ENCODE measurements around the gene DEGS1. TPM values are rescaled to one million over a fixed set of nuclear protein-coding genes. Genes with fewer than 3 reads are reported as not detected.
A peak's percentile ranks its signal among the peaks of the same experiment; 100 is the strongest.

Gene DEGS1
- polyA plus RNA-seq = 10 to 100 TPM; 15.7 to 34.0 (median 24.8) TPM
- long read RNA-seq, donor 1 = 0 reads
- long read RNA-seq, donor 2, transcript DEGS1-201 (3 exons, 2,101 nt) = major isoform, 5 of 5 reads
- long read RNA-seq, donor 2, partial matches to known transcripts = 0 of 5 reads
- long read RNA-seq, donor 2, other reads (novel, unspliced or antisense) = 0 of 5 reads
- long read RNA-seq, donor 3, transcript DEGS1-201 (3 exons, 2,101 nt) = major isoform, 8 of 14 reads
- long read RNA-seq, donor 3, partial matches to known transcripts = 6 of 14 reads
- long read RNA-seq, donor 3, other reads (novel, unspliced or antisense) = 0 of 14 reads
- long read RNA-seq, donor 4 = 0 reads
- long read RNA-seq, donor 5 = 0 reads
- long read RNA-seq, donor 6, transcript DEGS1-201 (3 exons, 2,101 nt) = major isoform, 12 of 17 reads
- long read RNA-seq, donor 6, partial matches to known transcripts = 5 of 17 reads
- long read RNA-seq, donor 6, other reads (novel, unspliced or antisense) = 0 of 17 reads
- long read RNA-seq, donor 7 = 0 reads
- long read RNA-seq, donor 8, partial matches to known transcripts = 0 of 1 reads
- long read RNA-seq, donor 8, other reads (novel, unspliced or antisense) = 0 of 1 reads
- long read RNA-seq, donor 9, partial matches to known transcripts = 0 of 3 reads
- long read RNA-seq, donor 9, other reads (novel, unspliced or antisense) = 0 of 3 reads
- long read RNA-seq, donor 10, transcript DEGS1-201 (3 exons, 2,101 nt) = major isoform, 28 of 33 reads
- long read RNA-seq, donor 10, partial matches to known transcripts = 5 of 33 reads
- long read RNA-seq, donor 10, other reads (novel, unspliced or antisense) = 0 of 33 reads

- 0% methylated on average over 54 to 94 of the region's 94 CpGs for WGBS, 3 donors
- H3K4me3 ChIP-seq (ENCODE audit: low read depth in 1 of 3, low read length in 3 of 3) = peak within 1 kb of the TSS; percentile 75 to 93 (median 88)
- H3K27me3 ChIP-seq (ENCODE audit: control insufficient read depth in 3 of 3, insufficient read depth in 3 of 3, low read length in 3 of 3) = no peaks in the 10 kb centered on the region
- peak within 1 kb of the TSS; percentile 94 to 100 (median 98) for H3K27ac ChIP-seq (ENCODE audit: low read depth in 1 of 3, low read length in 2 of 3)
- H3K9me3 ChIP-seq (ENCODE audit: control insufficient read depth in 2 of 2, insufficient read depth in 1 of 2, low read depth in 1 of 2, low read length in 1 of 2) = peaks cover 0 to 2% of the 10 kb centered on the region in 2 donors
- FAIRE-seq = no peak
- DNase-seq = peak; percentile 77 to 93
- H3K36me3 ChIP-seq (ENCODE audit: control insufficient read depth in 3 of 3, insufficient read depth in 2 of 3, low read depth in 1 of 3, low read length in 3 of 3) = peaks cover 0 to 17% (median 0%) of the 10 kb centered on the region in 3 donors
- peaks cover 1 to 14% (median 3%) of the 10 kb centered on the region in 3 donors for H3K4me1 ChIP-seq (ENCODE audit: control insufficient read depth in 3 of 3, insufficient read depth in 2 of 3, low read depth in 1 of 3, low read length in 2 of 3)
Observed at GRCh38 chr1:224182866-224183590, at the start of gene DEGS1. Gene DEGS1 (plus strand): TSS chr1:224183240. CDS start chr1:224183337, 97 bp downstream.

- Histone ChIP-seq H3K36me3 (ENCODE audit: control insufficient read depth in 3 of 3, insufficient read depth in 2 of 3, low read depth in 1 of 3, low read length in 3 of 3) (peaks cover 3 to 32% (median 14%) of the 10 kb centered on the region in 3 donors), H3K27ac (ENCODE audit: low read depth in 1 of 3, low read length in 2 of 3) (no peak overlapping the region), H3K4me3 (ENCODE audit: low read depth in 1 of 3, low read length in 3 of 3) (no peak overlapping the region), H3K27me3 (ENCODE audit: control insufficient read depth in 3 of 3, insufficient read depth in 3 of 3, low read length in 3 of 3) (no peaks in the 10 kb centered on the region), H3K9me3 (ENCODE audit: control insufficient read depth in 2 of 2, insufficient read depth in 1 of 2, low read depth in 1 of 2, low read length in 1 of 2) (no peaks in the 10 kb centered on the region), H3K4me1 (ENCODE audit: control insufficient read depth in 3 of 3, insufficient read depth in 2 of 3, low read depth in 1 of 3, low read length in 2 of 3) (no peaks in the 10 kb centered on the region)
- DNase-seq (no peak), FAIRE-seq (no peak)
- WGBS, 3 donors = 80 to 90% (median 83%) methylated on average over 5 of the region's 5 CpGs
Observed at GRCh38 chr1:224133741-224134299, 49.2 kb upstream of the DEGS1 start.

- Histone ChIP-seq H3K4me1 (ENCODE audit: control insufficient read depth in 3 of 3, insufficient read depth in 2 of 3, low read depth in 1 of 3, low read length in 2 of 3) (no peaks in the 10 kb centered on the region), H3K4me3 (ENCODE audit: low read depth in 1 of 3, low read length in 3 of 3) (no peak overlapping the region), H3K27me3 (ENCODE audit: control insufficient read depth in 3 of 3, insufficient read depth in 3 of 3, low read length in 3 of 3) (no peaks in the 10 kb centered on the region), H3K36me3 (ENCODE audit: control insufficient read depth in 3 of 3, insufficient read depth in 2 of 3, low read depth in 1 of 3, low read length in 3 of 3) (peaks cover 3 to 46% (median 11%) of the 10 kb centered on the region in 3 donors), H3K27ac (ENCODE audit: low read depth in 1 of 3, low read length in 2 of 3) (no peak overlapping the region), H3K9me3 (ENCODE audit: control insufficient read depth in 2 of 2, insufficient read depth in 1 of 2, low read depth in 1 of 2, low read length in 1 of 2) (no peaks in the 10 kb centered on the region)
- no peak for DNase-seq
- no peak for FAIRE-seq
Observed at GRCh38 chr1:224137518-224137917, 45.5 kb upstream of the DEGS1 start.

- DNase-seq (no peak), FAIRE-seq (no peak)
- Histone ChIP-seq H3K4me1 (ENCODE audit: control insufficient read depth in 3 of 3, insufficient read depth in 2 of 3, low read depth in 1 of 3, low read length in 2 of 3) (no peaks in the 10 kb centered on the region), H3K27ac (ENCODE audit: low read depth in 1 of 3, low read length in 2 of 3) (no peak overlapping the region), H3K4me3 (ENCODE audit: low read depth in 1 of 3, low read length in 3 of 3) (no peak overlapping the region), H3K27me3 (ENCODE audit: control insufficient read depth in 3 of 3, insufficient read depth in 3 of 3, low read length in 3 of 3) (no peaks in the 10 kb centered on the region), H3K36me3 (ENCODE audit: control insufficient read depth in 3 of 3, insufficient read depth in 2 of 3, low read depth in 1 of 3, low read length in 3 of 3) (peaks cover 3 to 51% (median 7%) of the 10 kb centered on the region in 3 donors), H3K9me3 (ENCODE audit: control insufficient read depth in 2 of 2, insufficient read depth in 1 of 2, low read depth in 1 of 2, low read length in 1 of 2) (no peaks in the 10 kb centered on the region)
- 72 to 94% (median 93%) methylated on average over 3 of the region's 3 CpGs for WGBS, 3 donors
Observed at GRCh38 chr1:224138198-224138597, 44.8 kb upstream of the DEGS1 start.

- Histone ChIP-seq H3K4me1 (ENCODE audit: control insufficient read depth in 3 of 3, insufficient read depth in 2 of 3, low read depth in 1 of 3, low read length in 2 of 3) (no peaks in the 10 kb centered on the region), H3K36me3 (ENCODE audit: control insufficient read depth in 3 of 3, insufficient read depth in 2 of 3, low read depth in 1 of 3, low read length in 3 of 3) (peaks cover 3 to 52% (median 5%) of the 10 kb centered on the region in 3 donors), H3K9me3 (ENCODE audit: control insufficient read depth in 2 of 2, insufficient read depth in 1 of 2, low read depth in 1 of 2, low read length in 1 of 2) (no peaks in the 10 kb centered on the region), H3K4me3 (ENCODE audit: low read depth in 1 of 3, low read length in 3 of 3) (no peak overlapping the region), H3K27ac (ENCODE audit: low read depth in 1 of 3, low read length in 2 of 3) (no peak overlapping the region), H3K27me3 (ENCODE audit: control insufficient read depth in 3 of 3, insufficient read depth in 3 of 3, low read length in 3 of 3) (no peaks in the 10 kb centered on the region)
- FAIRE-seq (no peak), DNase-seq (no peak)
- 91 to 98% (median 95%) methylated on average over 3 of the region's 3 CpGs for WGBS, 3 donors
Observed at GRCh38 chr1:224141693-224142092, 41.3 kb upstream of the DEGS1 start.

GRCh38 chr1:224149709-224150108 is 33.3 kb upstream of the DEGS1 start:
- H3K4me3 ChIP-seq (ENCODE audit: low read depth in 1 of 3, low read length in 3 of 3) = no peak overlapping the region
- WGBS, 3 donors = 76 to 85% (median 79%) methylated on average over 1 of the region's 1 CpG
- no peaks in the 10 kb centered on the region for H3K9me3 ChIP-seq (ENCODE audit: control insufficient read depth in 2 of 2, insufficient read depth in 1 of 2, low read depth in 1 of 2, low read length in 1 of 2)
- no peaks in the 10 kb centered on the region for H3K4me1 ChIP-seq (ENCODE audit: control insufficient read depth in 3 of 3, insufficient read depth in 2 of 3, low read depth in 1 of 3, low read length in 2 of 3)
- H3K27me3 ChIP-seq (ENCODE audit: control insufficient read depth in 3 of 3, insufficient read depth in 3 of 3, low read length in 3 of 3) = no peaks in the 10 kb centered on the region
- no peak for FAIRE-seq
- DNase-seq = no peak
- peaks cover 0 to 25% (median 0%) of the 10 kb centered on the region in 3 donors for H3K36me3 ChIP-seq (ENCODE audit: control insufficient read depth in 3 of 3, insufficient read depth in 2 of 3, low read depth in 1 of 3, low read length in 3 of 3)
- H3K27ac ChIP-seq (ENCODE audit: low read depth in 1 of 3, low read length in 2 of 3) = no peak overlapping the region

GRCh38 chr1:224151117-224151516 is 31.9 kb upstream of the DEGS1 start:
- H3K27me3 ChIP-seq (ENCODE audit: control insufficient read depth in 3 of 3, insufficient read depth in 3 of 3, low read length in 3 of 3) = no peaks in the 10 kb centered on the region
- FAIRE-seq (no peak), DNase-seq (no peak)
- no peaks in the 10 kb centered on the region for H3K9me3 ChIP-seq (ENCODE audit: control insufficient read depth in 2 of 2, insufficient read depth in 1 of 2, low read depth in 1 of 2, low read length in 1 of 2)
- H3K36me3 ChIP-seq (ENCODE audit: control insufficient read depth in 3 of 3, insufficient read depth in 2 of 3, low read depth in 1 of 3, low read length in 3 of 3) = peaks cover 0 to 16% (median 0%) of the 10 kb centered on the region in 3 donors
- 78 to 91% (median 81%) methylated on average over 3 of the region's 3 CpGs for WGBS, 3 donors
- no peak overlapping the region for H3K27ac ChIP-seq (ENCODE audit: low read depth in 1 of 3, low read length in 2 of 3)
- no peaks in the 10 kb centered on the region for H3K4me1 ChIP-seq (ENCODE audit: control insufficient read depth in 3 of 3, insufficient read depth in 2 of 3, low read depth in 1 of 3, low read length in 2 of 3)
- H3K4me3 ChIP-seq (ENCODE audit: low read depth in 1 of 3, low read length in 3 of 3) = no peak overlapping the region

- WGBS, 3 donors = 93 to 95% (median 94%) methylated on average over 11 of the region's 11 CpGs
- peaks cover 5 to 16% (median 11%) of the 10 kb centered on the region in 3 donors for H3K36me3 ChIP-seq (ENCODE audit: control insufficient read depth in 3 of 3, insufficient read depth in 2 of 3, low read depth in 1 of 3, low read length in 3 of 3)
- no peak for DNase-seq
- no peaks in the 10 kb centered on the region for H3K27me3 ChIP-seq (ENCODE audit: control insufficient read depth in 3 of 3, insufficient read depth in 3 of 3, low read length in 3 of 3)
- H3K27ac ChIP-seq (ENCODE audit: low read depth in 1 of 3, low read length in 2 of 3) = no peak overlapping the region
- H3K4me3 ChIP-seq (ENCODE audit: low read depth in 1 of 3, low read length in 3 of 3) = no peak overlapping the region
- H3K9me3 ChIP-seq (ENCODE audit: control insufficient read depth in 2 of 2, insufficient read depth in 1 of 2, low read depth in 1 of 2, low read length in 1 of 2) = no peaks in the 10 kb centered on the region
- no peaks in the 10 kb centered on the region for H3K4me1 ChIP-seq (ENCODE audit: control insufficient read depth in 3 of 3, insufficient read depth in 2 of 3, low read depth in 1 of 3, low read length in 2 of 3)
- no peak for FAIRE-seq
Observed at GRCh38 chr1:224157316-224157715, 25.7 kb upstream of the DEGS1 start.

All from small intestine (tissue), 16 donors.